Activated CD4-positive, alpha-beta T cell treated with anti-CD3 and anti-CD28 coated beads, Interleukin-2, amount 50 U/mL, for 1 hour (primary cell): ENCODE data around the gene ABR.

Experiments used
- DNase-seq: peaks from one replicate; pipeline ENCODE4 v3.0.0-alpha.2; 2020

ABR gene

DNA sequence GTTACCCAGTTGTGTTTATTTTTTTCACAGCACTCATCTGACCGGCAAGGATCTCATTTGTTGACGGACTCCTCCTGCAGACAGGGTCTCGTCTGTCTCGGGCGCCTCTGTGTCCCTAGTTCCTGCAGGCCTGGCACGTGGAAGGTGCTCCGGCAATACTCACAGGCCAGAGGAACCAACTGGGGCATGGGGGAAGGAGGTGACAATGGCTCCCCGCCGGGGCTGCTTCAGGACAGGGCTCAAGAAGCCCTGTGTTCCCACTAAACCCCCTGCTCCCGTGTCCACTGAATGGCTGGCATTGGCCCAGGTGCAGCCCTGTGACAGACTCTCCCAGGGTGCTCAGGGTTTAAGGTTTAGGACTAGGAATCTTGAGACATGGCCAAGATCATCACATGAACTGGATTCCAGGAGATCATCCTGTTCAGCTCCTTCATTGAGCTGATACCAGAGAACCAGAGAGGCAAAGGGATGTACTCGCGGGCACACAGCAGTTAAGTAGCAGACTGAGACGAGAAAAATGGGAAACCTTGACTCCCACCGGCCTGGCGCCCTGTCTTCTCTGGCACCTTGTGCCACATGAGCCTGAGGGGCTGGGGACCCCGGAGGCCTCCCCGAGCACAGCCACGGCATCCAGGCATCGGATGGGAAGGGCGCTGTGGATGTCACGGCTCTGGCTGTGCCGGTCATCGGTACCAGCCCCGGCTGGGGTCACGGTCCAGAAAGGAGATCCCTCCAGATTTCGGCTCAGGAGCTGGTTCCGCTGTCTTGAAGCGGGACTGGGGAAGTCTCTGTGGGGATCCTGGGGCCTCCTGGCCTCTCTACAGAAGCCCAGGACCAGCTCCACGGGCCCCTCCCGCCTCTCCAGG, 153.8 kb downstream of the ABR start:
- no peak for DNase-seq

DNA sequence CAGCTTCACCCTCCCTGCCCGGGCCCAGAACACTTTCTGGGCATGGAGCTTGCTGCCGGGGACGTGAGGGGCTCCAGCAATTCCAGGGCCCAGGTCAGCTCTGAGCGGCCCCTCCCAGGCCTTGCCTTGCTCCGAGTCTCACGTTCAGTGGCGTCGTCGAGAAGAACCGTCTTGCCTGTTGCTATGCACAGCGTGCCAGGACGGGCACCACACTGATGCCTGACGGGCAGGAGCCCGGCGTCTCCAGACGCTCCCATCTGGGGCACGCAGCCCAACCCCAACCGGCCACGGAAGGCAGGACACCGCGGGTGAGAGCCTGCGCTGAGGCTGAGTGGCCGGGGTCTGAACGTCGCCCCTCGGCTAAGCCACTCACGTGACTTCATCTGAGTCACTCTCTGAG, 155.7 kb downstream of the ABR start:
- no peak for DNase-seq

DNA sequence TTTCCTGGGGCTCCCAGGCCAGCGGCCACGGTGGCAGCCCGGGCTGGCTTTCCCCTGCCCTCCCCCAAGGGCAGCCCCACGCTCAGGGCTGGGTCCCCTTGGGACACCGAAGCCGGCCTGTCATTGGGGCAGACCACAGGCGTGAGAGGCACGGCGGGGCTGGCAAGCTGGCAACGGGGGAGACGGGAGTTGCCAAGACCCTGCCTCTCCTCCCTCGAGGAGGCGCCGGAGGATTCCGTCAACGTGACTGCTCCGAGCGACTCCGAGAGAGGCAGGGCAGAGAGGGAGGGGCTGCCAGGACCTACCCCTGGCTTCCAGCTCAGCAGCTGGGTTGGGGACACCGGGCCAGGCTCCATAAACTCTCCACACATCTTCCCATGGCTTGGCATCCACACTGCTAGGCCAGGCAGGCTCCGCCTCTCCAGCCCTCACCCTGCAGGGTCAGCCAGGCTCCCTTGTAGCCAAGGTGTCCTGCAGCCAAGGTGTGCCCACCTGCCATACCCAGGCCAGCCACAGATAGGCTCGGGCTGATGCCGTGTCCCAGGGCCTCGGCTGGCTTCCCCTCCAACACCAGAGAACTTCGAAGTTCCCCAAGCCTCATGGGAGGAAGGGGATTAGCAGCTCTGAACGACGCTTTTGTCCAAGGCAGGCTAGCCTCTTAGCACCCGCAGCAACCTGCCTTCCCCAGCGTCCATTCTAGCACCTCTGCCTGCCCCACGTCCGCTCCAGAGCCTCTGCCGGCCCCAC, 157.3 kb downstream of the ABR start:
- no peak for DNase-seq

DNA sequence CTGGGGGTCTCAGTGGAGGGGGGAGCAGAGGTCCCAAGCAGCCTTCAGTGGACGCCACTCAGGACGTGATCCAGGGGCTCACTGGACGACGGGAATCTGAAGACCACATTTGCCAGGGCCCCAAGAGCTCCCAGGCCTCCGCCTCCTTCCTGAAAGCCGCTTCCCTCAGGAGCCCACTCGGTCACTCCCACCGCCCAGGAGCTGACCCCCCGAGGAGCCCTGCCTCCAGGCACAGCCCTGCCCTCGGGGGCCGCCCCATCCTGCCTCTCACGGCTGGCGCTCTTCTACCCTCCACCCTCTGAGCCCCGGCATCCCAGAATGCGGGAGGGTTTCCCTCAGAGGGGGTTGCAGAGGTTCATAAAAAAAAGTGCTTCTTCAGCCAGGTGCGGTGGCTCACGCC, 158.6 kb downstream of the ABR start:
- DNase-seq, result no peak

DNA sequence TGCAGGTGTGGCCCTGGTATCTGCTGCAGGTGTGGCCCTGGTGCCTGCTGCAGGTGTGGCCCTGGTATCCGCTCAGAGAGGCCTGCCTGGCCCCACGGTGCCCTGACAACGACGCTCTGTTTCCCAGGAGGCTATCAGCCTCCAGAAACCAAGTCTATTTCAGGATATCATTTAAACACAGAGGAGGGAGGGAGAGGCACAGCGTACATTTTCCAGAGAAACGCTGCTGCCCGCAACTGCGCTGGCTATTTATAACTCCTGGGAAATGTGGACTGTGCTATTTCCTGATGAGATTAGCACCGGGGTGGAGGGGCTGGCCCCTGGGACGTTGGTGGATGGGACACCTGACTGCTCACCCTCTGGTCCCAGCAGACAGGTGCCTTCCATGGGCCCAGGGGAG, 160.3 kb downstream of the ABR start:
- no peak for DNase-seq

DNA sequence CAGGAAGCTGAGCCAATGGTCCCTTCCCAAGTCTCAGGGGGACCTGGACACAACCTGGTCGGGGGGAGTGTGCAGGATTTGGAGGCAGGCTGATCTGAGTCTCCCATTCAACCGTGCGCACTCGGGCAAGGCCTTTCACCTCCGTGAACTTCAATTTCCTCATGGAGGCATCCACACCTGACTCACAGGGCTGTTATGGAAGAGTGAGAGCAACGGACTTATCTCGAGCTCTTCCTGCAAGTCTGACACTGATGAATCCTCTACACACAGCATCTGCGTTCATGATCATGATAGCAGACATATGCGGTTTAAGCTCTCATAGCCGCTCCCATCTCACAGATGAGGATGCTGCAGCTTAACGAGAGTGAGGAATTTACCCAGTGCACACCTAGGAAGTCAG, 161.2 kb downstream of the ABR start:
- no peak for DNase-seq

DNA sequence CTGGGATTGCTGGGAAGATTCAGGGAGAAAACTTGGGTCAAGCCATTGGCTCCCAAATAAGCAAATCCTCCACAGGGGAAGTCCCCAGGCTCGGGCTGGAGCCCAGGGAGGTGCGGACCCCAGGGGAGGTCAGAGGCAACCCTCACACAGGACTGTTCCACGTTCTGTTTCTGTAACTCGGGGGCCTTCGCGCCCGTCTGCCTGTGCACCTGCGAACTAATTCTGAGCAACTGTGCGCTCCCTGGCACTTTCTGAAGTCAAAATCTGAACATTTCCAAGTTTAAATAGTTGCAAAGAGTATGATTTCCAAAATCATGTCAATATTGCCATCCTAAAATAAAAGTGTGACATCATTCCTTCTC, 166.1 kb downstream of the ABR start:
- no peak for DNase-seq

DNA sequence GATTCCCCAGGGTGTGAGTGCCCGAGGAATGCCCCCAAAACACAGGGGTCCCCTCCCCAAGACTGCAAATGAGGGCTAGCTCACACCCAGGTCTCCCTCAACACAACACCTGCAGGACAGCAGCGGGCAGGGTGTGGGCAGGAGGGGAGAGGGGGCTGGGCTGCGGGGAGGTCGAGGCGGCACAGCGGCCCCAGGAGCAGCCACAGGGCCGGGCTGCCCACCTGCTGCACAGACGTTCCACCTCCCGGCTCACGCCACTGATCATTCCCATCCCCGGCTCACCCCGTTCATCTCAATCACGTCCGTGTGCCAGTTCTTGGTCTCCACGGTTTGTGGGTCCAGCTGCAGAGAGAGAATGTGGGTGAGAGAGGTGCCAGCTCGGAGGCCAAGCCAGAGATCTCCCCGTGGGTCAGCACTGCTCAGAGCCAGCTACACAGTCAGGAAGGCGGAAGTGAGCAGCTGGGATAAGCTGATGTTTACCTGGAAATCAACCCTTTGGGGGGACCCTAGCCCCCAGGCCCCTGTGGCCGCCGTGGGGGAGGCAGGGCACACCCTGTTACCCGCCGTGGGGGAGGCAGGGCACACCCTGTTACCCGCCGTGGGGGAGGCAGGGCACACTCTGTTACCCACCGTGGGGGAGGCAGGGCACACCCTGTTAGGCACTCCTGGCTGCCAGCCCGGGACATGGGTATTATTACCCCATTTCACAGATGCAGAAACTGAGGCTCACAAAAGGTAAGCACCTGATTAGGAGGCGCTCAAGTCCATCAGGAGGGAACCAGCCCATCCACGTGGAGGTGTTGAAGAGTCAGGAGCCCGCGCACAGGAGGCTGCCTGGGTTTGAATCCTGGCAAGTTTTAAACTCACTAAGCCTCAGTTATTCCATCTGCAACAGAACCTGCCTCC, 166.7 kb downstream of the ABR start:
- DNase-seq, result no peak

DNA sequence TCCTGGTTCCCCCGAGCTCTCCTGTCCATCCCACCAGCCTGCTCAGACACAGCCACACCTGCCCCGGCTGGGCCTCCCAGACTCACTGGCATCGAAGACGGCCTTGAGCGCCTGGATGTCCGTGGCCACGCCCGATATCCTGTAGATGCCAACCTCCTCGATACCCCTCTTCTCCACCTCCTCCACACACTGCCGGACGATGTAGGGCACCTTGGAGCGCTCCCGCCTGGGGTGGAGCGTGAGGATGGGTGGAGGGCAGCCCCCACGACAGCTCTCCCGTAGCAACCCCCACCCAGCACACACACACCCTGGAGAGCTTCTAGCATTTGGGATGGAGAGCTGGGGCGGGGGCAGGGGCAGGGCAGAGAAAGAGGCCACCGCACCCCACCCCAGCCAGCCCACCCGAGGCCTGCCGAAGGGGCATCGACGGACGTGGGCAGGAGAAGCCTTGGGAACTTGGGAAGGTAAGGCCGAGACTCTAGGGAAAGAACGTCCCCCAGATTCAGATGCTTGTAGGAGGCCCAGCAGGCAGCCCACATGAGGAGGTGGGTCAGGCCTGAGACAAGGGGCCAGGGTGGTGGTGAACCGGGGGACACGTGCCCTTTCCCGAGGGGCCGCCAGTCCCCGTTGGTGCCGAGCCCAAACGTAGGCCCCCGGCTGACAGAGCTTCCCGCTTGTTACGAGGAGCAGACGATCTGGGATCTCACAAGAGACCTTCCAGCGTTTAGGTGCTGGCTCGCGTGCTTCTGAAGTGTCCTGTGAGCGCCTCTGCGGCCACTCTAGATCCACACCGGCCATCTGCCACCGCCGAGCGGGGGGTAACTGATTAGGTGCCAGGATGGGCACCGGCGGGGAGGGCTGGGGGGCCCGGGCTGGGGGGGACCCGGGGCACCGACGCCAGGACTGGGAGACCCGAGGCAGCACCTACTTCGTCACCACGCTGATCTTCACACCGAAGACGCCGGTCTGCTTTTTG, 167.7 kb downstream of the ABR start:
- DNase-seq, result no peak

DNA sequence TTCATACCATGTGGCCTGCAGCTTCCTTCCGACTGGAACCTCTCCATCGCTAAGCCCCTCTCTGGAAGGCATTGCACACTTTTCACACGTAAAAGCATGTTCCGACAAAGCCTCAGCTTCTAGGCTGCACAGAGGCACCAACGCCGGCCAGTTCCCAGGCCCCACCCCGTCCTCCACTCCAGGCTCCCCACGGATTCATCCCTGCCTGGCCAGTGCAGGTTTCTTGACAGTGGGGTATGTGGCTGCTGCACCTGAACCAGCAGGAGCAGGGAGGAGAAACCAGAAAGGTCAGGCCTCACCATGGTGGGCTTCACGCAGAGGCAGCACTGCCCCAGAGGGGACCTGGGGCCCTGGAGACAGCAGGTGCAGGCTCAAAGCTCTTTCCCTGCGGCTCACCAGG, 168.6 kb downstream of the ABR start:
- no peak for DNase-seq

DNA sequence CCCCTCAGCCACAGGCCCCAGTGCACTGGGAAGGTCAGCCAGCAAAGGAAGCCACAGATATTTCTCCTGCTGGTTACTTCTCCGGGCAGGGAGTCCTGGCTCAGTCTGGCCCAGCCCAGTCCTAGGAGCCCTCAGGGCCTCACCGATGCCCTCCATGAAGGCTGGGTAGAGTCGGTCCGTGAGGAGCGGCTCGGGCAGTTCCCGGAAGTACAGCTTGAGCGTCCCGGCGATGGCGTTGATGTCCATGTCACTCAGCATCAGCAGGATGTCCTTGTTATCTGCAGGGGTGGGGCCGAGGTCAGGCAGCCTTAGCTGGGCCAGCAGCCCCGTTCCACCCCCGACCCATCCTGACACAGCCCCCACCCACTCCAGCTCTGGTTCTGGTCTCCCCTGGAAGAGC, 169.2 kb downstream of the ABR start:
- no peak for DNase-seq

DNA sequence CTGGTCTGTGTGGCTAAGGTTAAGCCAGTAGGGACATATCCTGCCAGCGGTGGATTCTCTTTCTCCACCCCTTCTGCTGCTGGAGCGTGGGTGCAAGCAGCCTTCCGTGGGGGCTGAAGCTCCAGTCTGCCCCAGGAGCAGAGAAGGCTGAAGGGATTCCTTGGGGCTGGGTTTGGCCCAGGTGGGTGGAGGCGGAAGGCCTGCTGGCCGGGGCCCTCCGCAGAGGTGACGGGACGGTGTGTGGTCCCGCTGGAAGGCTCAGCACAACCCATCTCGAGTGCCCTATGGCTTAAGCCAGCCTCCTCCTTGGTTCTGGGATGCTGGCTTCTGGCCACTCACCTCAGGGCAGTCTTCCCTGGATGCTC, 169.7 kb downstream of the ABR start:
- no peak for DNase-seq

DNA sequence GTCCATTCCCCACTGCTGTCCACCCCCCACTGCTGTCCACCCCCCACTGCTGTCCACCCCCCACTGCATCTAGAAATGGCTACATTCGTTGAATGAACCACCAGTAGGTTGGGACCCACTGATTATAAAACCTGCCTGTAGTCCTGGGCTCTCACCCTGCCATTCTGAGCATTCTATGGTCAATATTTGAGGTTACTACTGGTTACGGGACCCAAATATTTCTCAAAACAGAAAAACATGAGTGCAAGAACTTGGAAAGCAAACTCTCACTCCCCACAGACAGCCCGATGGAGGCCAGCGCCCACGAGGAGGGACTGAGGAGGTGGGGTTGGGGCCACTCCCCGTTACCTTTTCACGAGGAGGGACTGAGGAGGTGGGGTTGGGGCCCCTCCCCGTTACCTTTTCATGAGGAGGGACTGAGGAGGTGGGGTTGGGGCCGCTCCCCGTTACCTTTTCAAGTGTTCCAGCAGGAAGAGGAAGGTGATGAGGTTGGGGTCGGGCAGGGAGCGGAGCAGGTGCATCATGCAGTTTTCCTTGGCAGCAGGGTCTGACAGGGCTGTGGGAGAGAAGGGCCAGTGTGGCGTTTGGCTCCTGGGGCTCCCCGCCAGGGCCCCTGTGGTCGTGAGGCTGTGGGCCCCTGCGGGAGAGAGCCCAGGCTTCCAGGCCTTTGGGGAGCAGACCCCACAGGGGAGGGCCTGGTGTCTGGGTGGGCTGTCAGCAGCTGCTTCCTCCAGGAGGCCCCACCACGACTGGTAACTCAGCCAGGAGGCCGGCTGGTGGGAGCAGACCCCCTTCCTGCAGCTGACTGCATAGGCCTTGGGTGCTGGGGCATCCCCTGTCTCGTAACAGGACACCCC, 170.3 kb downstream of the ABR start:
- no peak for DNase-seq

DNA sequence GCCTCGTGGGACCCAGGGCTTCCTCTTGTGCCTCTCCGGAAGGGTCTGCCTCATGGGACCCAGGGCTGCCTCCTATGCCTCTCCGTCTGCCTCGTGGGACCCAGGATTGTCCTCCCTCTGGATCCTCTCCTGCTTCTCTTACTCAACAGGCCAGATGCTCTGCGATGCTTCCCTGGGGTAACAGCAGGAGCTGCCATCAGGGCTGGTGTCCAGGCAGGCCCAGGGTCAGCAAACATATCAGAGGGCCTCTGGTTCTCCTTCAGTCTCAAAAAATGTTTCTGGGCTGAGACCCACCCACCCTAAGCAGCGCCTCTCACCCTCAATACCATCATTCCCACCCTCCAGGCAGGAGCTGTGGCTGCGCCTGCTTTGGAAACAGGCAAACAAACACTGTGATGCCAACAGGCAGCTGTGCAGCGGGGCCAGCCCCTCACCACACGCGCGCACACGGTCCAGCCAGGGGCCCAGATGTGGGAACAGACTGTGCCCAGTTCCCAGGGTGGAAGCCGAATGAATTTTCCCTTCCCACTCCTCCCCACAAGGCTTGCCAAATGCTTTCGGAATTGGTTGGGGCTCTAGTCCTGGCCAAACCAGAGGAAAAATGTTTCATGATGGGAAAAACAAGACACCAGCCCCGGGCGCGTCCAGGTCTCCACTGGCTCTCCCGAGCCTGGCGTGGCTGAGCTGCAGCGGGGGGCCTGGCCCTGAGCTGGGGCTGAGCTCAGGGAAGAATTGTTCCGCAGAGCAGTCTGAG, 171.6 kb downstream of the ABR start:
- DNase-seq, result no peak

DNA sequence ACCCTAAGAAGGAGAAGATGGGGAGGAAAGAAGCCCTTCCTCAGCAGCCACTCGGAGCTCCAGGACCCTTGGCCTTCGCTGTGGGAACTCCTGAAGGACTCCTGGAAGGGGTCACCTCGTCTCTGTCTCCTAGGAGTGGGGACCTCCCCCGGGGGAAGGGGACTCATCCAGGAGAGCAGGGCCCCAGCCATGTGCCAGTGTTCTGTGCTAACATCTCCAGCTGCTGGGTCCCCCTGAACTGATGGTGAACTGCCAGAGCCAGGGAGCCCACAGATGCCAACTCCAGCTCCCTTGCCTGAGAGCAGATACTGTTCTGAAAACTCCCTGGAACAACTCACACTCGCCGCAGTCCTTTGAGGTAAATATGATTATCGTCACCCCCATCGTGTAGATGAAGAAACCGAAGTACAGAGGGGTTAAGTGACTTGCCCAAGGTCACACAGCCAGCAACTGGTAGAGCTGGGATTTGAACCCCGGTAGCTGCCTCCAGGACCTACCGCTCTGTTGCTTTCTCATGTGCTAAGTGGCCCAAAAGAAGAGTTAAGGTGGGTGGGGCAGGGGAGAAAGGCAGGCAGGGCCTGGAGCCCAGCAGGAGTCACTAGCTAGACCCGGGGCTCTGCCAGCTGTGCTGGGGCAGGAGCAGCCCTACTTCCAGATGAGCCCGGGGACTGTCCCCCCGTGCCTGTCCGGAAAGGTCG, 172.3 kb downstream of the ABR start:
- no peak for DNase-seq

DNA sequence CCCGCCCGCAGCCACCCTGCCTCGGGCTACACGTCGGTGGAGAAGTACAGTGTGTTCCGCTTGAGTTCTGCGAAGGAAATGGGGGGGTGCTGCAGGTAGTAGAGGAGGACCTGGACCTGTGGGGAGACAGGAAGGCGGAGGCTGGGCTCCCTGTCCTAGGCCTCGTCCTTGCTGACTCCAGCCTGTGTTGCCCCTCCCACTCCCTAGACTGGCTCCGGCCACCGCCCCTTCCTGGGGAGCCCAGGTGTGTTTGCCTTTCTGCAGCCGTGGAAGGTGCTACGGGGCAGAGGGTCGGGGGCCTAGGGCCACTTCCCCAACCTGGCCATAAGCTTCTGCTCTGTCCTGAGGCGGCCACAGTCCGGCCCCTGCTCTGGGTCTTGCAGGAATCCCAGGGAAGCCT, 173.7 kb downstream of the ABR start:
- DNase-seq, result no peak

DNA sequence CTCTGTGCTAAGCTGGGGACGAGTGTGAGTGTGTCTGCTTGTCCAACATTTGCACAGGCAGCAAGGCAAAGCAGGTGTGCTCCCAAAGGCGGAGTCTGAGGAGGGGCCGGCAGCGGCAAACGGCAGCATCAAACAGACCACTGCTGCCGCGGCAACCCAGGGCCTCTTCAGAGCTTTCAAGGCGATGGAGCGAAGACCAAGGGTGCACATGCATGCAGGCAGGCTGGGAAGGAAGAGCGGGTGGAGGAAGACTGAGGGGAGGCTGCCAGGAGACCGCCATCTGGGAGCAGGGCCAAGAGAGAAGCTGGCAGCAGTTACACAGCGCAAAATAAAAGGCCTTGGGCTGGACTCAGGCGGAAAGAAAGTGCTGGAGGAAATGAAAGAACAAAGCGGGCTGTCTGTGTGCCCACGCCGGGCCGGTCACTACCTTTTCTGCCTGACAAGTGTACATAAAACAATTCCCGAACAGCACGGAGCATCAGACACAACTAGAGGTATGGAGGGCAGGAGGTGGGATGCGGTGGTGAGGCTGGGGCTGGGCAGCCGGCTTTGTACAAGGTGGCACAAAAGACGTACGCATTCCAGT, 174.3 kb downstream of the ABR start:
- no peak for DNase-seq

DNA sequence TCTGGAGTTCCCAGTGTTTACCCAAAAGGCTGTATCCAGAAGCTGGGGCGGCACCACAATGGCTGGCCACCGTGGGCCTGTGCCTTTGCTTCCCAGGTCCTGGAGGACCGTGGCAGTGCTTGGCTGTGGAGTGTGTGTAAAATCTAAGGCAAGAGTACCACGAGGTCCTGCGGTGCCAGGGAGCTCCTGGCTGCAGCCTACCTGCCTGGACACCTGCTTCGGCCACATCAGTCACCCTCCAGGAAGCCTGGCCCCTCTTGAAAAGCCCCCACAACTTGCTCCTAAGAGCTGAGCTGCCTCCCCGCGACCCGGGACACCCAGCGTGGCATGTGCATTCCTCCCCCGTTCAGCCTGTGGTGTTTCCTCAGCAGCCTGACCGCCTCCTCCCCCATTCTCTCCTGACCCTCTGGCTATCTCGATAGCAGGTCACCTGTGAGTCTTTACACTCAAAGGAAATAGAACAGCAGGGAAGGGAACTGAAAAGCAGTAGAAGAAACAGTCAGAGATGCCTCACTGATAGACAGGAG, 174.9 kb downstream of the ABR start:
- DNase-seq, result no peak
